B cell (primary cell): ENCODE results near the gene PDE4DIP. TPM values are rescaled to one million over a fixed set of nuclear protein-coding genes. Genes with fewer than 3 reads are reported as not detected.
A peak's percentile ranks its signal among the peaks of the same experiment; 100 is the strongest.
"Not testable (repeated sequence)": the region's sequence is repeated elsewhere in the genome, so short reads cannot be mapped to it uniquely, and the experiment has no call there.

Experiments
- ATAC-seq: fragments of 200-7000 bp; cut with Tn5 transposase; one replicate; pipeline ENCODE4 v1.10.0; 2021; ENCODE audit warnings: low read depth, mild to moderate bottlenecking, moderate number of reproducible peaks, moderate library complexity
- CTCF ChIA-PET: fragments of 350-600 bp; sonication (Branson Sonifier 250); formaldehyde crosslinking; loops from one replicate; lab custom pipeline; 2021; ENCODE audit warnings: antibody characterized with exemption, inconsistent platforms; lab: Charles Lee
- POLR2A ChIA-PET: fragments of 350-600 bp; sonication (Branson Sonifier 250); formaldehyde crosslinking; loops from one replicate; lab custom pipeline; 2021; ENCODE audit warnings: antibody characterized with exemption; lab: Charles Lee
- DNase-seq: peaks from one replicate; pipeline ENCODE4 v3.0.0; 2013
- H2AFZ ChIP-seq: 2 replicates; pipeline ENCODE4 v1.6.1; 2012; ENCODE audit warnings: mild to moderate bottlenecking, low read depth, low read length; ENCODE audit not compliant: insufficient read depth, poor library complexity, severe bottlenecking
- H3K27ac ChIP-seq, 2 donors: 1 replicate in 1 of 2; 2 replicates in 1 of 2; pipeline ENCODE4 v1.5.1; 2012 to 2013; ENCODE audit warnings: low read length in 2 of 2, mild to moderate bottlenecking in 2 of 2, moderate library complexity in 1 of 2
- H3K27me3 ChIP-seq, 4 experiments: fragments of 200-600 bp in 1 of 4; sonication (generic) in 1 of 4; replicated peaks in 1 of 4; 1 replicate in 2 of 4; 2 replicates in 2 of 4; pipeline versions ENCODE4 v1.6.1 to v1.7.0; 2013 to 2016; ENCODE audit warnings: low read length in 3 of 4, mild to moderate bottlenecking in 2 of 4, mixed read lengths in 1 of 4, moderate library complexity in 1 of 4; ENCODE audit not compliant: insufficient read depth in 4 of 4, control insufficient read depth in 3 of 4; ENCODE audit errors: control extremely low read depth in 1 of 4
- H3K36me3 ChIP-seq, 2 experiments: replicated peaks in 1 of 2; 1 replicate in 1 of 2; 2 replicates in 1 of 2; pipeline versions ENCODE4 v1.6.1 to v1.7.1; 2013; ENCODE audit warnings: low read length in 1 of 2; ENCODE audit not compliant: insufficient read depth in 2 of 2, control insufficient read depth in 1 of 2; ENCODE audit errors: control extremely low read depth in 1 of 2, extremely low read depth in 1 of 2
- H3K4me1 ChIP-seq, 2 donors: fragments of 200-600 bp in 1 of 2; sonication (generic) in 1 of 2; 1 replicate in 1 of 2; 2 replicates in 1 of 2; pipeline versions ENCODE4 v1.5.1 to v1.6.1; 2013 to 2017; ENCODE audit warnings: low read length in 2 of 2; ENCODE audit not compliant: control insufficient read depth in 2 of 2, insufficient read depth in 2 of 2
- H3K4me2 ChIP-seq: replicated peaks from 2 replicates; pipeline ENCODE3; 2012; ENCODE audit warnings: mild to moderate bottlenecking, low read depth, low read length; ENCODE audit not compliant: poor library complexity, severe bottlenecking
- H3K4me3 ChIP-seq, 5 experiments: fragments of 200-600 bp in 1 of 5; sonication (generic) in 1 of 5; 1 replicate in 3 of 5; 2 replicates in 2 of 5; pipeline versions ENCODE4 v1.5.1 to v1.7.0; 2011 to 2016; ENCODE audit warnings: low read length in 4 of 5, mild to moderate bottlenecking in 4 of 5, low read depth in 2 of 5, control low read depth in 1 of 5, moderate library complexity in 1 of 5; ENCODE audit not compliant: insufficient read depth in 1 of 5; ENCODE audit errors: control extremely low read depth in 1 of 5, extremely low read depth in 1 of 5
- H3K79me2 ChIP-seq: fragments of 200-600 bp; sonication (generic); one replicate; pipeline ENCODE4 v1.6.0; 2016; ENCODE audit warnings: low read length; ENCODE audit not compliant: control insufficient read depth, insufficient read depth
- H3K9ac ChIP-seq: fragments of 200-600 bp; sonication (generic); 2 replicates; pipeline ENCODE4 v1.6.1; 2017; ENCODE audit warnings: mild to moderate bottlenecking, low read length, moderate library complexity
- H3K9me3 ChIP-seq, 3 donors: one replicate each; pipeline versions ENCODE4 v1.6.1 to v1.7.1; 2013; ENCODE audit warnings: low read length in 2 of 3; ENCODE audit not compliant: control insufficient read depth in 2 of 3, insufficient read depth in 1 of 3; ENCODE audit errors: control extremely low read depth in 1 of 3
- H4K20me1 ChIP-seq: 2 replicates; pipeline ENCODE4 v1.6.0; 2012; ENCODE audit warnings: mild to moderate bottlenecking, low read length; ENCODE audit not compliant: insufficient read depth, control insufficient read depth, poor library complexity, severe bottlenecking
- H3K27ac Mint-ChIP-seq: one replicate; pipeline ENCODE4 v1.8.0; 2021; ENCODE audit warnings: mixed read lengths
- H3K27me3 Mint-ChIP-seq: one replicate; pipeline ENCODE4 v1.8.0; 2021; ENCODE audit warnings: mixed read lengths
- H3K4me1 Mint-ChIP-seq: one replicate; pipeline ENCODE4 v1.8.0; 2021; ENCODE audit warnings: mixed read lengths
- H3K4me3 Mint-ChIP-seq: one replicate; pipeline ENCODE4 v1.8.0; 2021; ENCODE audit warnings: mixed read lengths
- H3K9me3 Mint-ChIP-seq: one replicate; pipeline ENCODE4 v1.8.0; 2022; ENCODE audit warnings: mixed read lengths; ENCODE audit not compliant: insufficient read depth
- WGBS: methylation state at CpG from one replicate; pipeline ENCODE4 v1.1.5; 2013; ENCODE audit warnings: missing lambda C conversion rate; ENCODE audit not compliant: insufficient coverage; 5-methylcytosine and 5-hydroxymethylcytosine counted together
- intact Hi-C: fragments of 100-400 bp; cut with micrococcal nuclease; formaldehyde crosslinking; loops from one replicate; pipeline ENCODE4 v1.10.0; 2022
- polyA plus RNA-seq: library from polyadenylated mRNA; depleted of rRNA; stranded (reverse); fragments of >200 nt; gene quantifications from 2 replicates; pipeline ENCODE4 v1.2.3, GENCODE V29; 2012
- total RNA-seq, 2 donors: library from RNA; stranded (reverse); fragments of 120-200 nt in 1 of 2; gene quantifications; 1 replicate in 1 of 2; 2 replicates in 1 of 2; pipeline versions ENCODE4 v1.2.3 to v1.2.4, GENCODE V29; 2013 to 2022

Gene PDE4DIP
- total and polyA plus RNA-seq, 2 donors (not counting 1 experiment from before 2014, with no cell fraction given), result 18.4 to 63.9 TPM

- H3K9me3 ChIP-seq, H3K27ac ChIP-seq, H3K4me1 ChIP-seq, intact Hi-C loops, H3K9me3 Mint-ChIP-seq, H3K4me3 Mint-ChIP-seq, H3K79me2 ChIP-seq, H3K27me3 Mint-ChIP-seq, H4K20me1 ChIP-seq, H3K4me2 ChIP-seq, ATAC-seq, H3K27ac Mint-ChIP-seq, H3K9ac ChIP-seq, H3K36me3 ChIP-seq, H3K4me3 ChIP-seq, CTCF ChIA-PET, H3K27me3 ChIP-seq, H2AFZ ChIP-seq, DNase-seq, H3K4me1 Mint-ChIP-seq, POLR2A ChIA-PET: not testable (repeated sequence)
- WGBS, result no CpG with 5 or more reads among the region's 4 CpGs
These were observed 116.2 kb downstream of the PDE4DIP start for GRCh38 chr1:148960212-148961000.

- POLR2A ChIA-PET, result not testable (repeated sequence)
These were observed 118.1 kb downstream of the PDE4DIP start for GRCh38 chr1:148962127-148962857.

GRCh38 chr1:148966084-148966483 is 121.9 kb downstream of the PDE4DIP start:
- H4K20me1 ChIP-seq, H3K79me2 ChIP-seq, H3K4me1 Mint-ChIP-seq, H2AFZ ChIP-seq, H3K4me3 ChIP-seq, intact Hi-C loops, H3K4me2 ChIP-seq, H3K27me3 ChIP-seq, CTCF ChIA-PET, H3K9ac ChIP-seq, H3K4me3 Mint-ChIP-seq, POLR2A ChIA-PET, H3K27me3 Mint-ChIP-seq, H3K36me3 ChIP-seq, H3K9me3 Mint-ChIP-seq, H3K27ac Mint-ChIP-seq, DNase-seq, H3K9me3 ChIP-seq, H3K27ac ChIP-seq, H3K4me1 ChIP-seq: not testable (repeated sequence)
- ATAC-seq, result peak; percentile 96
- no CpG with 5 or more reads among the region's 2 CpGs for WGBS

More at GRCh38 chr1:148962127-148962857, 118.1 kb downstream of the PDE4DIP start:
- H3K9me3 ChIP-seq, CTCF ChIA-PET, H3K4me3 ChIP-seq, H3K9ac ChIP-seq, H3K79me2 ChIP-seq, H3K4me2 ChIP-seq, H4K20me1 ChIP-seq, H3K27ac Mint-ChIP-seq, H3K4me1 Mint-ChIP-seq, H3K9me3 Mint-ChIP-seq, H3K4me3 Mint-ChIP-seq, H3K4me1 ChIP-seq, H3K27me3 Mint-ChIP-seq, H3K27me3 ChIP-seq, H3K27ac ChIP-seq, H2AFZ ChIP-seq, intact Hi-C loops, H3K36me3 ChIP-seq, ATAC-seq, DNase-seq: not testable (repeated sequence)
- WGBS, result no CpG with 5 or more reads among the region's 6 CpGs

GRCh38 chr1:148967580-148967979 is 123.4 kb downstream of the PDE4DIP start:
- H3K36me3 ChIP-seq, H3K27ac Mint-ChIP-seq, H3K27me3 ChIP-seq, ATAC-seq, H3K9ac ChIP-seq, DNase-seq, H3K9me3 Mint-ChIP-seq, H3K4me3 ChIP-seq, intact Hi-C loops, H3K4me1 Mint-ChIP-seq, H3K9me3 ChIP-seq, H4K20me1 ChIP-seq, H2AFZ ChIP-seq, H3K27me3 Mint-ChIP-seq, H3K4me3 Mint-ChIP-seq, H3K4me2 ChIP-seq, POLR2A ChIA-PET, H3K27ac ChIP-seq, CTCF ChIA-PET, H3K4me1 ChIP-seq, H3K79me2 ChIP-seq: not testable (repeated sequence)
- no CpG with 5 or more reads among the region's 2 CpGs for WGBS
